Effector memory CD4-positive, alpha-beta T cell (primary cell): ENCODE results near the gene MRPS6.

ENCODE experiments used
- DNase-seq, 3 donors: peaks; one replicate each; pipeline ENCODE4 v3.0.0-alpha.2; 2020
- H3K27ac ChIP-seq: 2 replicates; pipeline ENCODE4 v1.7.0; 2013; ENCODE audit warnings: mild to moderate bottlenecking, low read length, moderate library complexity; ENCODE audit not compliant: insufficient read depth, poor library complexity, severe bottlenecking
- H3K27me3 ChIP-seq: replicated peaks from 2 replicates; pipeline ENCODE4 v1.7.0; 2013; ENCODE audit warnings: mild to moderate bottlenecking, low read length; ENCODE audit not compliant: insufficient read depth, control insufficient read depth, poor library complexity, severe bottlenecking
- H3K36me3 ChIP-seq: 2 replicates; pipeline ENCODE4 v1.7.0; 2013; ENCODE audit warnings: mild to moderate bottlenecking, low read length, moderate library complexity; ENCODE audit not compliant: control insufficient read depth, insufficient read depth
- H3K4me1 ChIP-seq: 2 replicates; pipeline ENCODE4 v1.7.0; 2013; ENCODE audit warnings: low read length, mild to moderate bottlenecking; ENCODE audit not compliant: control insufficient read depth, insufficient read depth, poor library complexity, severe bottlenecking
- H3K4me3 ChIP-seq: 2 replicates; pipeline ENCODE4 v1.7.0; 2013; ENCODE audit warnings: low read length, low read depth, mild to moderate bottlenecking; ENCODE audit not compliant: insufficient read depth, poor library complexity, severe bottlenecking
- H3K9me3 ChIP-seq: 2 replicates; pipeline ENCODE4 v1.7.0; 2013; ENCODE audit warnings: mild to moderate bottlenecking, low read length, moderate library complexity; ENCODE audit not compliant: control insufficient read depth

MRPS6 gene

GRCh38 chr21:34143685-34144182, 70.4 kb downstream of the MRPS6 start:
- Histone ChIP-seq H3K36me3 (peaks cover 19% of the 10 kb centered on the region), H3K4me3 (no peak overlapping the region), H3K27me3 (no peaks in the 10 kb centered on the region), H3K9me3 (no peaks in the 10 kb centered on the region), H3K4me1 (no peaks in the 10 kb centered on the region), H3K27ac (no peak overlapping the region)
- DNase-seq = no peak

DNA sequence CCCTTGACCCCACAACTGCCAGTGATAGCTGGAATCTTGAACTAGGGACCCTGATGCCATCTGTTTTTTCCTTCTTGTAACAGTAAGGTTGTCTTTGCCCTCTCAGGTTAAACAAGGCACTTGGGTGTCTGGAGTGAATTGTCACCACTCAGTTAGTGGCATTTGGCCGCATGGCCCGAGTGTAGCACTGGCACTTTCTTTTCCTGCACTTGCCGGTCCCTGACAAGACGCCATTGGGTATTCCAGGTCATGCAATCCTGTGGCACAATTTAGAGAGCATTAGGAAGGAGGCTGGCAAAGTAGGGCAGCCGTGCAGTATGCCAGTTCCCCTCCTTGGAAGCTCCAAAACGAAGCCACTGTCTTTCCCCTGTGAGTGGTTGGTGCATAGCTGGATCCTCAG, 70.8 kb downstream of the MRPS6 start:
- DNase-seq = no peak
- peaks cover 19% of the 10 kb centered on the region for H3K36me3 ChIP-seq
- no peaks in the 10 kb centered on the region for H3K27me3 ChIP-seq
- no peaks in the 10 kb centered on the region for H3K9me3 ChIP-seq
- H3K4me1 ChIP-seq = no peaks in the 10 kb centered on the region
- no peak overlapping the region for H3K4me3 ChIP-seq
- H3K27ac ChIP-seq = no peak overlapping the region

- H3K4me3 ChIP-seq = no peak overlapping the region
- H3K27ac ChIP-seq = no peak overlapping the region
- no peaks in the 10 kb centered on the region for H3K4me1 ChIP-seq
- no peak for DNase-seq
- H3K36me3 ChIP-seq = peaks cover 10% of the 10 kb centered on the region
- no peaks in the 10 kb centered on the region for H3K27me3 ChIP-seq
- no peaks in the 10 kb centered on the region for H3K9me3 ChIP-seq
Measured at GRCh38 chr21:34147792-34148418, 74.5 kb downstream of the MRPS6 start.

GRCh38 chr21:34148419-34148804, 75.0 kb downstream of the MRPS6 start:
- Histone ChIP-seq H3K4me3 (no peak overlapping the region), H3K27me3 (no peaks in the 10 kb centered on the region), H3K4me1 (no peaks in the 10 kb centered on the region), H3K27ac (no peak overlapping the region), H3K9me3 (no peaks in the 10 kb centered on the region), H3K36me3 (peaks cover 7% of the 10 kb centered on the region)
- no peak for DNase-seq

DNA sequence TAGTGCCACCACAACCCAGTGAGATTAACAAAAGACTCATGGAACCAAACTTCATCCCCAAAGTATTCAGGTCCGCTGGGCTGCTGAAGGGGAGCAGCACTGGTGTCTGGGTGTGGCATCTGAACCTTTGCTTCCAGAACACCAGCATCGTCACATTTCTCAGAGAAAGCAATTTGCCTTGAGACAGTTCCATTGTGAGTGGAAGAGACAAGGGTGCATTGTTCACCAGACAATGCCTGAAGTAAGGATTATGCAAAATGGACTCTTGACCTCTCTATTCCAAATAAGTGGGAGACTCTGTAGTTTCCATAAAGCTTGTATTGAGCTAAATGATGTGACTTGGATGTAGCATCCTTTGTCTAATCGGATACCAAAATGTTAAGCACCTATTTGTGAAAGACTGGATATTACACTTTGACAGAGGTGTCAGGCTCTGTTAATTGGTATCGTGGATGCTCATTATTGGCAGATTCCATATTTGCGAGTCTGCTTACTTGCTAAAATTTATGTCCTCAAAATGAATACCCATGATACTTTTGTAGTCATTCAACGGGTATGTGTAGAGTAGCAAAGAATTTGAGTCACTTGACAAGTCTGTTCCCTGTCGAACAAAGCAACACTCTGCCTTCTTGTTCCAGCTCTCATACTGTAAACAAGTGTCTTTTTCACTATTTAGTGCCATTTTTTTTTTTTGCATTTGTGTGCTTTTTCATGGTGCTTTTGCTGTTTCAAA, 75.6 kb downstream of the MRPS6 start:
- Histone ChIP-seq H3K4me3 (no peak overlapping the region), H3K9me3 (no peaks in the 10 kb centered on the region), H3K27ac (no peak overlapping the region), H3K36me3 (peaks cover 3% of the 10 kb centered on the region), H3K27me3 (no peaks in the 10 kb centered on the region), H3K4me1 (no peaks in the 10 kb centered on the region)
- no peak for DNase-seq

GRCh38 chr21:34152500-34152899, 79.1 kb downstream of the MRPS6 start:
- Histone ChIP-seq H3K4me3 (no peak overlapping the region), H3K9me3 (no peaks in the 10 kb centered on the region), H3K36me3 (no peaks in the 10 kb centered on the region), H3K27me3 (no peaks in the 10 kb centered on the region), H3K27ac (no peak overlapping the region), H3K4me1 (no peaks in the 10 kb centered on the region)
- no peak for DNase-seq

DNA sequence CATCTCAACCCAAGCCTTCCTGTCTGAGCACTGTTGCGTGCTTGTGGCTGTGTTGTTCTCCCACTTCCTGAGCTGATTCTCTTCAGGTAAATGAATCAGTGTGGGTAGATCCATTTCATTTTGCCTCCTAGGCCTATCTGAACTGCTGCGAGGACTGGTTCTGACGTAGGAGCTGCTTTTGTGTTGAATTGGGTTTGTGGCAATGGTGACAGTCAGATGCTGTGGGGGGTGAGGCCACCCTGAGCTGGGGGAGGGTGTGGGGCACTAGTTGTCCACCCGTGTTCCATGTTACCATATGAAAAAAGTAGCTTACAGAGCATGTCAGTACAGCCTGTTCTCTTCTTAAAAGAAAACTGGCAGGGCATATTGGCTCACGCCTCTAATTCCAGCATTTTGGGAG, 81.5 kb downstream of the MRPS6 start:
- H3K4me1 ChIP-seq = no peaks in the 10 kb centered on the region
- no peak overlapping the region for H3K27ac ChIP-seq
- no peak for DNase-seq
- no peaks in the 10 kb centered on the region for H3K27me3 ChIP-seq
- H3K4me3 ChIP-seq = no peak overlapping the region
- H3K9me3 ChIP-seq = no peaks in the 10 kb centered on the region
- no peaks in the 10 kb centered on the region for H3K36me3 ChIP-seq

DNA sequence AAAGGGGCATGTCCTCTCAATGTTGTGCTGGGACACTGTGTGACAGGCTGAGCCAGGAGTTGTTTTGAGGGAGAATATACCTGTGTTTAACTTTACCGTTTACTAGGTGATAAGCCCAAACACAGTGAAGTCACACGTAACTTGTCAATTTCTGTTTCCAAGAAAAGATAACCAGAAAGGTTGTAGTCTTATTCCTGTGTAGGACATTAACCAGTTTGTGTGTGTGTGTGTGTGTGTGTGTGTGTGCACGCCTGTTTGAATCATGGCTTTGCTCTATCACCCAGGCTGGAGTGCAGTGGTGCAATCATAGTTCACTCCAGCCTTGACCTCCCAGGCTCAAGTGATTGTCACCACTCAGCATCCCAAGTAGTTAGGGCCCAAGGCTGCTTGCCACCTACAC, 83.6 kb downstream of the MRPS6 start:
- Histone ChIP-seq H3K27me3 (no peaks in the 10 kb centered on the region), H3K4me3 (no peak overlapping the region), H3K27ac (no peak overlapping the region), H3K36me3 (no peaks in the 10 kb centered on the region), H3K4me1 (no peaks in the 10 kb centered on the region), H3K9me3 (no peaks in the 10 kb centered on the region)
- no peak for DNase-seq

DNA sequence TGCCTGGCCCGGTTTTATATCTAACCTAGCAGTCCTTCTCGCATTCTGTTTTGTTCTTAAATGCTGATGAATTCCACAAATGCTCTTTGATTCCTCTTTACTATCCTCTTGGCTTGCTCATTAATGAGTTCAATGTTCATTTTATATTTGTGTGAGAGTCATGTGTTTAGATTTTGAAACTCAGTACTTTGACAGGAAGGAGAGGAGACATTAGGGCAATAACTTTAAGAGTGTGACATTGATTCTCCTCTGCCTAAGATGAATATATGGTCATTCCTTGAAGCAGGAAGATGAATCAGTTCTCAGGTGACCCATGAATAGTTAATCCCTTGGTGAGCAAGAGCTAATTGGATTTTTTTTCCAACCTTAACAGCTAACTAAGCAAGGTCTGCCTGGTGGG, 84.1 kb downstream of the MRPS6 start:
- Histone ChIP-seq H3K9me3 (no peaks in the 10 kb centered on the region), H3K4me1 (no peaks in the 10 kb centered on the region), H3K27ac (no peak overlapping the region), H3K4me3 (no peak overlapping the region), H3K36me3 (no peaks in the 10 kb centered on the region), H3K27me3 (no peaks in the 10 kb centered on the region)
- no peak for DNase-seq
